ACHN (cell line): ENCODE measurements around the gene RNF25.

Experiments used
- DNase-seq: peaks from one replicate; pipeline ENCODE4 v3.0.0-alpha.2; 2015
- in situ Hi-C: cut with HindIII; loops from 2 replicates; pipeline ENCODE4 v1.10.0; 2017; ENCODE audit warnings: low sequenced_read_pairs, low pct_ligation_motif_present, low pct_unique_long_range_greater_than_20kb

RNF25 gene

GRCh38 chr2:218642121-218642656 is 29.6 kb downstream of the RNF25 start:
- in situ Hi-C loops, result no loop called here
- no peak for DNase-seq

GRCh38 chr2:218638372-218638771 is 33.4 kb downstream of the RNF25 start:
- DNase-seq, result no peak
- in situ Hi-C loops, result no loop called here

- no peak for DNase-seq
- in situ Hi-C loops, result no loop called here
Observed at GRCh38 chr2:218635719-218636118, 36.1 kb downstream of the RNF25 start.

GRCh38 chr2:218631837-218632236 is 40.0 kb downstream of the RNF25 start:
- in situ Hi-C loops, result no loop called here
- no peak for DNase-seq

GRCh38 chr2:218627939-218628338 is 43.9 kb downstream of the RNF25 start:
- in situ Hi-C loops, result no loop called here

GRCh38 chr2:218626369-218626768 is 45.4 kb downstream of the RNF25 start:
- no peak for DNase-seq
- in situ Hi-C loops, result no loop called here

More at GRCh38 chr2:218627939-218628338, 43.9 kb downstream of the RNF25 start:
- no peak for DNase-seq

GRCh38 chr2:218623366-218623705 is 48.5 kb downstream of the RNF25 start:
- DNase-seq, result no peak
- in situ Hi-C loops, result no loop called here

- no peak for DNase-seq
- in situ Hi-C loops, result no loop called here
Observed at GRCh38 chr2:218622606-218623365, 49.0 kb downstream of the RNF25 start.

GRCh38 chr2:218621007-218621406 is 50.8 kb downstream of the RNF25 start:
- in situ Hi-C loops, result no loop called here
- no peak for DNase-seq

GRCh38 chr2:218618102-218618860 is 53.5 kb downstream of the RNF25 start:
- in situ Hi-C loops, result no loop called here
- no peak for DNase-seq

GRCh38 chr2:218615868-218616315 is 55.9 kb downstream of the RNF25 start:
- in situ Hi-C loops, result no loop called here
- no peak for DNase-seq
